Stimulated activated naive B cell treated with anti-CD40 and anti-IgM and Interleukin-4, amounts not matched to agents 10 μg/mL and 1 μg/mL and 100 μg/mL, for 72 hours (primary cell): ENCODE results near the gene VSTM2B.

Source experiments
- ATAC-seq, 2 donors: fragments of 150-1000 bp; cut with Tn5 transposase; replicated peaks; 2 replicates each; pipeline ENCODE4 v1.10.0; 2021; ENCODE audit warnings: moderate library complexity in 1 of 2
- DNase-seq: peaks from one replicate; pipeline ENCODE4 v3.0.0; 2021
- H3K27ac Mint-ChIP-seq: one replicate; pipeline ENCODE4 v1.8.0; 2022; ENCODE audit warnings: mild to moderate bottlenecking, mixed read lengths
- H3K27me3 Mint-ChIP-seq, 2 donors: one replicate each; pipeline ENCODE4 v1.8.0; 2022; ENCODE audit warnings: mixed read lengths in 2 of 2
- H3K36me3 Mint-ChIP-seq, 2 donors: one replicate each; pipeline ENCODE4 v1.8.0; 2022; ENCODE audit warnings: mixed read lengths in 2 of 2, mild to moderate bottlenecking in 1 of 2
- H3K4me1 Mint-ChIP-seq, 2 donors: one replicate each; pipeline ENCODE4 v1.8.0; 2022; ENCODE audit warnings: mixed read lengths in 2 of 2, mild to moderate bottlenecking in 1 of 2
- H3K4me3 Mint-ChIP-seq, 2 donors: one replicate each; pipeline ENCODE4 v1.8.0; 2022; ENCODE audit warnings: mild to moderate bottlenecking in 2 of 2, mixed read lengths in 2 of 2, moderate library complexity in 1 of 2
- H3K9me3 Mint-ChIP-seq, 2 donors: one replicate each; pipeline ENCODE4 v1.8.0; 2022; ENCODE audit warnings: mixed read lengths in 2 of 2, mild to moderate bottlenecking in 1 of 2

VSTM2B gene

DNA sequence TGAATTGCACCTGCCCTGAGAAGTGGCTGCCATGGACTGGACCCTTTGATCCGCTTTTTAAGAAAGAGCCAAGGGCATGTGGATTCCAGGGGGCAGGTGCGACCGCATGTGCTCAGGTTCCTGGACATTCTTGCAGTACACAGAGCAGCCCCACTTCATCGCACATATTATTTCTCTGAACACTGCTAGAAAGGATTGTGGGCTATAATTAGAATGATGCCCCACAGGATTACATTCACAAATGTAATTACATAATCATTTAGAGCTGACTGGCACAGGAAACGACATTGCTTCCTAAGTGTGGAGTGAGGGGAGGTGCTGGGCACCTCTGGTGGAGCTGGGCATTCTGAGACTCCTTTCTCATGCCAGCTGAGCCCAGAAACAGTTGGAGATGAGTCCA, 37.5 kb upstream of the VSTM2B start:
- no peak overlapping the region for H3K4me3 Mint-ChIP-seq
- ATAC-seq (no peak), DNase-seq (no peak)
- H3K36me3 Mint-ChIP-seq = no peaks in the 10 kb centered on the region
- peaks cover 0 to 4% of the 10 kb centered on the region in 2 donors for H3K9me3 Mint-ChIP-seq
- no peaks in the 10 kb centered on the region for H3K4me1 Mint-ChIP-seq
- H3K27ac Mint-ChIP-seq = no peak overlapping the region
- H3K27me3 Mint-ChIP-seq = peaks cover 28 to 34% of the 10 kb centered on the region in 2 donors

GRCh38 chr19:29489172-29489951, 36.4 kb upstream of the VSTM2B start:
- ATAC-seq = no peak
- Mint-ChIP-seq H3K4me1 (no peaks in the 10 kb centered on the region), H3K27me3 (peaks cover 28 to 34% of the 10 kb centered on the region in 2 donors), H3K36me3 (no peaks in the 10 kb centered on the region), H3K27ac (no peak overlapping the region), H3K4me3 (no peak overlapping the region), H3K9me3 (peaks cover 0 to 8% of the 10 kb centered on the region in 2 donors)
- no peak for DNase-seq

DNA sequence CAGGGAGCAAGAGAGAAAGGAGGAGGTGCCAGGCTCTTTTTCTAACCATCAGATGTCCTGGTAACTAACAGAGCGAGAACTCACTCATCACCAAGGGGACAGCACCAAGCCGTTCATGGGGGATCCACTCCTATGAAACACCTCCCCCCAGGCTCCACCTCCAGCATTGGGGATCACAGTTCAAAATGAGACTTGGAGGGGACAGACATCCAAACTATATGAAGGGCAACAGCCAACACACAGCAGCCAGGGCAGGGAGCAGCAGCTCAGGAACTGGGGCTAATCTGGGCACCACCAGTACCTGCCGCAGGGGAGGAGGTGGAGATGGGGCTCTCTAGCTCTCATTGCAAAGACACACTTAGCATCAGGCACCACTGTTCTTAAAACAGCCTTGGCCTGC, 34.3 kb upstream of the VSTM2B start:
- DNase-seq = no peak
- no peak for ATAC-seq
- H3K4me3 Mint-ChIP-seq = no peak overlapping the region
- peaks cover under 1 to 9% of the 10 kb centered on the region in 2 donors for H3K9me3 Mint-ChIP-seq
- peaks cover 28 to 30% of the 10 kb centered on the region in 2 donors for H3K27me3 Mint-ChIP-seq
- no peaks in the 10 kb centered on the region for H3K4me1 Mint-ChIP-seq
- no peaks in the 10 kb centered on the region for H3K36me3 Mint-ChIP-seq
- no peak overlapping the region for H3K27ac Mint-ChIP-seq

DNA sequence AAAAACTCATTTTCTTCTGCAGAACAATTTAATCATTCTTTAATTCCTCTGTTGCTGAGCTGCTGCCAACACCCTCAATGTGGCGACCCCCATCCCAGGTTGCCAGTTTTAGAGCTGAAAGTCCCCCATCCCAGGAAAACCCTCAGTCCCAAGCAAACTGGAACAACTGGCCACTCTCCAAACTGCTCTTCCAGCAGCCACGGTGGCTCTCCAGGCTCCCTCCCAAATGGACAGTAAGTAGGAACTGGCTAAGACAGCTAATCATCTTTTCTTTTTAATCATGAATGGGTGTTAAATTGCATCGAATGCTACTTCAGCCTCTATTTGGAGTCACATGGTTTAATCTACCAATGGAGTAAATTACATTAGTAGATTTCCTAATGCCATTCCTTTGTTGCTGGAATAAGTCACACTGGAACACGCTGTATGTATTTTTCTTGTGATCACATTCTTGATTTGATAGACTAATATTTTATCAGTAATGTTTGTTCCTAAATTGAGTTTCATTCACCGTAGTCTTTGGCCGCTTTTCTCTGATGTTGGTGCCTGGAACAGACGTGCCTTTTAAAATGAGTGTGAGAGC, 33.7 kb upstream of the VSTM2B start:
- peaks cover 2 to 8% of the 10 kb centered on the region in 2 donors for H3K9me3 Mint-ChIP-seq
- ATAC-seq = no peak
- H3K36me3 Mint-ChIP-seq = no peaks in the 10 kb centered on the region
- H3K4me3 Mint-ChIP-seq = no peak overlapping the region
- no peak overlapping the region for H3K27ac Mint-ChIP-seq
- H3K27me3 Mint-ChIP-seq = peaks cover 28 to 30% of the 10 kb centered on the region in 2 donors
- DNase-seq = no peak
- no peaks in the 10 kb centered on the region for H3K4me1 Mint-ChIP-seq

GRCh38 chr19:29492769-29493168, 33.0 kb upstream of the VSTM2B start:
- Mint-ChIP-seq H3K4me3 (no peak overlapping the region), H3K9me3 (peaks cover 2 to 8% of the 10 kb centered on the region in 2 donors), H3K36me3 (no peaks in the 10 kb centered on the region), H3K27ac (no peak overlapping the region), H3K27me3 (peaks cover 27 to 28% of the 10 kb centered on the region in 2 donors), H3K4me1 (no peaks in the 10 kb centered on the region)
- ATAC-seq = no peak
- no peak for DNase-seq

GRCh38 chr19:29495091-29495490, 30.7 kb upstream of the VSTM2B start:
- DNase-seq = no peak
- Mint-ChIP-seq H3K36me3 (no peaks in the 10 kb centered on the region), H3K4me3 (no peak overlapping the region), H3K27me3 (peaks cover 25 to 28% of the 10 kb centered on the region in 2 donors), H3K27ac (no peak overlapping the region), H3K4me1 (no peaks in the 10 kb centered on the region), H3K9me3 (peaks cover 2 to 8% of the 10 kb centered on the region in 2 donors)
- no peak for ATAC-seq

GRCh38 chr19:29495901-29496441, 29.8 kb upstream of the VSTM2B start:
- Mint-ChIP-seq H3K27me3 (peaks cover 18 to 22% of the 10 kb centered on the region in 2 donors), H3K36me3 (no peaks in the 10 kb centered on the region)
- DNase-seq = no peak

GRCh38 chr19:29497241-29497640, 28.6 kb upstream of the VSTM2B start:
- no peaks in the 10 kb centered on the region for H3K4me1 Mint-ChIP-seq
- no peak overlapping the region for H3K27ac Mint-ChIP-seq
- H3K9me3 Mint-ChIP-seq = peaks cover 2 to 8% of the 10 kb centered on the region in 2 donors
- peaks cover 7 to 9% of the 10 kb centered on the region in 2 donors for H3K27me3 Mint-ChIP-seq
- DNase-seq = no peak
- H3K4me3 Mint-ChIP-seq = no peak overlapping the region
- H3K36me3 Mint-ChIP-seq = no peaks in the 10 kb centered on the region
- ATAC-seq = no peak

More at GRCh38 chr19:29495901-29496441, 29.8 kb upstream of the VSTM2B start:
- Mint-ChIP-seq H3K27ac (no peak overlapping the region), H3K4me3 (no peak overlapping the region), H3K9me3 (peaks cover 2 to 8% of the 10 kb centered on the region in 2 donors), H3K4me1 (no peaks in the 10 kb centered on the region)
- ATAC-seq = no peak

- DNase-seq = no peak
- Mint-ChIP-seq H3K9me3 (peaks cover 2 to 8% of the 10 kb centered on the region in 2 donors), H3K4me3 (no peak overlapping the region), H3K27ac (no peak overlapping the region), H3K36me3 (no peaks in the 10 kb centered on the region), H3K4me1 (no peaks in the 10 kb centered on the region), H3K27me3 (peaks cover 2 to 3% of the 10 kb centered on the region in 2 donors)
- no peak for ATAC-seq
Observed at GRCh38 chr19:29497686-29498436, 27.9 kb upstream of the VSTM2B start.

DNA sequence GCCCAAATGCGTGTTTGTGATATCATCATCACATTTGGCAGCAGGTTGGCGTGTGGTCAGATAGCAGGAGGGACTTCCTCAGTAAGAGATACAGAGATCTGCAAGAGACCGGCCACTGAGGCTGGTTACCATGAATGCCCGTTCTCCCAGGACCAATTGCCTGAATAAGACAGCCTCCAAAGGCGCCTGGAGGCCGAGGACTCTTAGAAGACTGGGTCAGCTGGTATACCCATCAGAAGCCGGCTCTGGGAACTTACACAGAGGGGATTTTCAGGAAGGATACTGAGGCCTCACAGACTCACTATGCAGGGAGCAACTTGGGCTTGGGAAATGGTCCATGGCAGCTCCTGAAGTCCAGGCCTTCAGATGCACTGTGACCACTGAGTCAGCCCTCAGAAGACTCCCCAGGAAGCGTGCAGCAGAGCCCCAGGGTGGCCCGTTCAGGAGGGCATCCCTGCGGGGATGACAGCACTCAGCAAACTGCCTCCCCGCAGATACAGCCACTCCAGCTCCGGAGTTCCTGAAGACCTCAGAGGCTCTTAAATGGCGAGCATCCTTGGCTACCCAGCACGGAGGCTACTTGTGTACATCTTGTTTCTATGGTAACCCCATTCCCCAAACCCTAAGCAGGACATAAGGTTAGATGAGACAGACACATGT, 26.4 kb upstream of the VSTM2B start:
- ATAC-seq (no peak), DNase-seq (no peak)
- peaks cover 2 to 4% of the 10 kb centered on the region in 2 donors for H3K9me3 Mint-ChIP-seq
- H3K27me3 Mint-ChIP-seq = no peaks in the 10 kb centered on the region
- H3K4me1 Mint-ChIP-seq = no peaks in the 10 kb centered on the region
- H3K4me3 Mint-ChIP-seq = no peak overlapping the region
- H3K27ac Mint-ChIP-seq = no peak overlapping the region
- no peaks in the 10 kb centered on the region for H3K36me3 Mint-ChIP-seq

DNA sequence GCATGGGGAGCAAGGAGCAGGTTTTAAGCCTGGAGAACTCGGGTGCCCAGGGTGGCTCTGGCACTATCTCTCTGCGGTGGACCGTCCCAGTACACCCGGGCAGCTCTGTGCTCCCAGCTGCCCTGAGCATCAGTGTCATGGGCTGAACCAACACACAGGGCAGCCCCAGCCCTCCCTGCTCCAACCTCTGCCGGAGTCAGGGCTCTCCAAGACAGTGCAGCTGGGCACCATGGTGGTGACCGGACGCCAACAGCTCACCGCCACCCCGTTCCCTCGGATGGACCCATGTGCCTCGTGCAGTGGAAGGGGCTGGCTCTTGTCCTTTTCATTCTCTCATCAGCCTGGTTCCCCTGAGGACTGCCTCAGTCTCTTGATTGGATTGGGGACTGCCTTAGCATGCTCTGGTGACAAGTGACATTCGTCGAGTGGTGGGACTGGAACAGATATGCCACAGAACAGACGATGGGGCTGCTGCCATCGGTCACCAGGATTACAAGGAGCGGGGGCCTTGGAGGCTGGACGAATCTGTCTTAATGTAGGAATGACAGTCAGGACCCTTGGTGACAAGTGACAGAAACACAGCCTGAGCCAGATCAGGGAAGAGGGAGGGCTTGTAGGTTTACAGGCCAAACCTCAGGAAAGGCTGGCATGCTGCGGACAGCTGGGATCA, 25.7 kb upstream of the VSTM2B start:
- Mint-ChIP-seq H3K4me1 (no peaks in the 10 kb centered on the region), H3K36me3 (no peaks in the 10 kb centered on the region), H3K27me3 (no peaks in the 10 kb centered on the region), H3K27ac (no peak overlapping the region), H3K9me3 (peaks cover 2 to 4% of the 10 kb centered on the region in 2 donors), H3K4me3 (no peak overlapping the region)
- no peak for DNase-seq
- no peak for ATAC-seq

- no peak overlapping the region for H3K4me3 Mint-ChIP-seq
- DNase-seq = no peak
- ATAC-seq = no peak
- no peaks in the 10 kb centered on the region for H3K9me3 Mint-ChIP-seq
- H3K36me3 Mint-ChIP-seq = no peaks in the 10 kb centered on the region
- no peak overlapping the region for H3K27ac Mint-ChIP-seq
- no peaks in the 10 kb centered on the region for H3K4me1 Mint-ChIP-seq
- H3K27me3 Mint-ChIP-seq = no peaks in the 10 kb centered on the region
Observed at GRCh38 chr19:29501816-29502580, 23.8 kb upstream of the VSTM2B start.

- H3K27me3 Mint-ChIP-seq = peaks cover 0 to 3% of the 10 kb centered on the region in 2 donors
- H3K9me3 Mint-ChIP-seq = no peaks in the 10 kb centered on the region
- DNase-seq = no peak
- H3K4me1 Mint-ChIP-seq = no peaks in the 10 kb centered on the region
- ATAC-seq = no peak
- no peak overlapping the region for H3K27ac Mint-ChIP-seq
- no peaks in the 10 kb centered on the region for H3K36me3 Mint-ChIP-seq
- H3K4me3 Mint-ChIP-seq = no peak overlapping the region
Observed at GRCh38 chr19:29502581-29502850, 23.3 kb upstream of the VSTM2B start.
